Activated naive CD4-positive, alpha-beta T cell (primary cell): Measurements from ENCODE around the gene DUSP23.

Experiments used
- DNase-seq, 4 experiments: peaks; one replicate each; lab custom pipeline; 2025; lab: John Stamatoyannopoulos, UW

DUSP23 gene

GRCh38 chr1:159828581-159829272 lies 48.0 kb downstream of the DUSP23 start:
- DNase-seq = no peak

- DNase-seq = no peak
These were observed 48.5 kb downstream of the DUSP23 start for GRCh38 chr1:159829273-159829634.

GRCh38 chr1:159829822-159830465 lies 49.2 kb downstream of the DUSP23 start:
- DNase-seq = no peak

DNA sequence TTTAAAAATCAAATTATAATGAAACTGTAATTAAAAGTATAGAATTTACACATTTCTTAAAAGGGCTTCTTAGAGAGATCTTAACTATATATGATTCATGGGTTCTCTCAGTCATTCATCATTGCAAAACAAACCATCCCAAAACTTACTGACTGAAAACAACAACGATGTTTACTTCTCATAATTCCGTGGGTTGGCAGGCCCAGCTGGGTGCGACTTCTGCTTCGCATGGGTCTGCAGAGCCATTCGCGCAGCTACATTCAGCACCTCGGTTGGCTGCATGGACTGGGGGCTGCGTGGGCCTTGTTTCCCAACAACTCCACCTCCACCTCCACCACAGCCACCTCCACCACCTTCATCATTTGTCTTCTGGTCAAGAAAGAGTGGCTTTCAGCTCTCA lies 50.0 kb downstream of the DUSP23 start:
- no peak for DNase-seq

DNA sequence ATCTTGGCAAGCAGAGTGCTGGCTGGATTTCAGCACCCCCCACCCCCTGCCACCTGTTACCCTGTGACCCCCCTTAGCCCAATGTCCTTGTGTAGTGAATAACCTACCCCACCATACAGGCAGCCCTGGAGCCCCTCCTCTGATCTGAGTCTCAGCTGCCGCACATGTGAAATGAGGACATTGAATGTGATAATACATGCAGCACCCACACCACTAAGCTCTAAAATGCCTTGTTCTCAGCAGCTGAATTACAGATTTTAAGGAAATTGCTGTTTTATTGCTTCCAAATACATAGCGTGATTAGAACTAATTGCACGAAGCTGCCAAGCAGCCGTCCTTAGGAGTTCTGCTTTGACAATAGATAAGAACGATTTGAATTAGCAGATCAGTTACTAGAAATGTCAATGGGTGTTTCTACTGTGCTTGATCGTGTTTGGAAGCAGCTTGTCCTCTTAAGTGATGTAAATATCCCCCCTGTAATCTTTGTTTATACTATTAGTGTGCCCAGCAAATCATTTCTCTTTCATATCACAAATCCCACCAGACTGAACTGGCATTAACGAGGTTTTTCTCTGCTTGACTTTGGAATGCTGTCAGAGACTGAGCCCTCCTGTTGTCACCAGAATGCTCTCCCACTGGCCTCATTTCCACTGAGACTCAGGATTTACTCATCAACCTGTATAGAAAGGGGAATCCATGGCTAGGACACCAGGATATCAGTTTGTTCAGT lies 50.8 kb downstream of the DUSP23 start:
- DNase-seq = no peak
